Activated naive CD4-positive, alpha-beta T cell treated with anti-CD3 and anti-CD28 coated beads, Interleukin-2, amount 10 ng/mL, durations not matched to agents 7 days and 5 days (primary cell): ENCODE results near the gene SNAPIN.
A peak's percentile ranks its signal among the peaks of the same experiment; 100 is the strongest.

Experiments
- CTCF ChIA-PET: fragments of 350-600 bp; sonication (Branson Sonifier 250); formaldehyde crosslinking; loops from one replicate; lab custom pipeline; 2021; ENCODE audit warnings: antibody characterized with exemption; lab: Charles Lee
- DNase-seq: peaks from one replicate; pipeline ENCODE4 v3.0.0-alpha.2; 2020
- H3K27ac Mint-ChIP-seq: one replicate; pipeline ENCODE4 v1.8.0; 2021; ENCODE audit warnings: mild to moderate bottlenecking, moderate library complexity, mixed read lengths
- H3K27me3 Mint-ChIP-seq: one replicate; pipeline ENCODE4 v1.8.0; 2021; ENCODE audit warnings: mild to moderate bottlenecking, mixed read lengths
- H3K36me3 Mint-ChIP-seq: one replicate; pipeline ENCODE4 v1.8.0; 2021; ENCODE audit warnings: mixed read lengths
- H3K4me1 Mint-ChIP-seq: one replicate; pipeline ENCODE4 v1.8.0; 2021; ENCODE audit warnings: mixed read lengths
- H3K4me3 Mint-ChIP-seq: one replicate; pipeline ENCODE4 v1.8.0; 2021; ENCODE audit warnings: mild to moderate bottlenecking, moderate library complexity, mixed read lengths
- H3K9me3 Mint-ChIP-seq: one replicate; pipeline ENCODE4 v1.8.0; 2021; ENCODE audit warnings: mixed read lengths

Gene SNAPIN

DNA sequence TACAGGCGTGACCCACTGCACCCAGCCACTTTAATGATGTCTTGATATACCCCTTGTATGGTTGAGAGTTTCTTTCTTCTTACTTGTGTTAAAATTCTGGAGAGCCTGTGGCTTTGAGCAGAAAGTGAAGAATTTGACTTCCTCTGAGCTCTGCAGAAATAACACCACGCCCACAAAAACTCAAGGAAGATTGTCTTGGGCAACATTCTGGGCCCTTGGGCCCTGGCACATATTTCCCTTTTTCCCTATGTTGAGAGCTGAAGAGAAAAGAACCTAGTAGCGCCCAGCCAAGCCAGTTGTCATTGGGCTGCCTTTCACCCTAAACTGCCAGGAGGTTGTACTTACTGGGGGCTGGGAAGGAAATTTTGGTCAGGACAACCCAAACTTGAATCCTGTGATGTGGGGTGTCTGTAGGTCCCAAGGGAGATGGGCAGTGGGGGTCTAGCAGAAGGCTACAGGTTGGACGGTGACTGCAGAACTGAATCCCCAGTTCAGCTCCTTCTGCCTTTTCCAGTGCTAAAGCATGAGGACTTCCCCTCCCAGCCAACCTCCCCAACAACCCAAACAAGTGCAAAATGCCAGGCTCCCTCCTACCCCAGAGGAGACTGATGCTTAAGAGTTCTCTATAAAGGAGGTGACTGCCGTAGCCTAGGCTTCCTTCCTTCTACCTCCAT lies 11.7 kb upstream of the SNAPIN start:
- H3K27me3 Mint-ChIP-seq = no peaks in the 10 kb centered on the region
- H3K4me3 Mint-ChIP-seq = no peak overlapping the region
- H3K27ac Mint-ChIP-seq = peak overlapping the region; percentile 62
- peaks cover 59% of the 10 kb centered on the region for H3K36me3 Mint-ChIP-seq
- H3K4me1 Mint-ChIP-seq = peaks cover 71% of the 10 kb centered on the region
- DNase-seq = no peak
- CTCF ChIA-PET = no interaction called here
- H3K9me3 Mint-ChIP-seq = no peaks in the 10 kb centered on the region

DNA sequence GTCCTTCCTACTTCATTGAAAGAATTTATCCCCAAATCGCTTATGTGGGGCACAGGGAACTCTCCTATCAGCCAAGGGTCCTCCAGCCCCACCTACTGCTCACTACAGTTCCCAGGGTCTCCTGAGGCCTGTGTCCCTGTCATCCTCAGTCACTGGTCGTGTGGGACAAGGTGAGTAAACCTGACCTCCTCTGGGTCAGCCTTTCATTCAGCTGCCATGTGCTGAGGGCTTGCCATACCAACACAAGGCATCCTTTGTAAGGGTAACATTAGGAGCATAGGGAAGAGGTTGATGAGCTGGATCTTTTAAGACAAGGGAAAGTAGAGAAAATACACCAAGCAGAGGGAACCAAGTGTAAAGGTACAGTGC lies 11.2 kb upstream of the SNAPIN start:
- H3K4me1 Mint-ChIP-seq = peaks cover 71% of the 10 kb centered on the region
- CTCF ChIA-PET = no interaction called here
- no peak for DNase-seq
- no peaks in the 10 kb centered on the region for H3K9me3 Mint-ChIP-seq
- no peak overlapping the region for H3K4me3 Mint-ChIP-seq
- H3K27ac Mint-ChIP-seq = peak overlapping the region; percentile 62
- peaks cover 55% of the 10 kb centered on the region for H3K36me3 Mint-ChIP-seq
- no peaks in the 10 kb centered on the region for H3K27me3 Mint-ChIP-seq

DNA sequence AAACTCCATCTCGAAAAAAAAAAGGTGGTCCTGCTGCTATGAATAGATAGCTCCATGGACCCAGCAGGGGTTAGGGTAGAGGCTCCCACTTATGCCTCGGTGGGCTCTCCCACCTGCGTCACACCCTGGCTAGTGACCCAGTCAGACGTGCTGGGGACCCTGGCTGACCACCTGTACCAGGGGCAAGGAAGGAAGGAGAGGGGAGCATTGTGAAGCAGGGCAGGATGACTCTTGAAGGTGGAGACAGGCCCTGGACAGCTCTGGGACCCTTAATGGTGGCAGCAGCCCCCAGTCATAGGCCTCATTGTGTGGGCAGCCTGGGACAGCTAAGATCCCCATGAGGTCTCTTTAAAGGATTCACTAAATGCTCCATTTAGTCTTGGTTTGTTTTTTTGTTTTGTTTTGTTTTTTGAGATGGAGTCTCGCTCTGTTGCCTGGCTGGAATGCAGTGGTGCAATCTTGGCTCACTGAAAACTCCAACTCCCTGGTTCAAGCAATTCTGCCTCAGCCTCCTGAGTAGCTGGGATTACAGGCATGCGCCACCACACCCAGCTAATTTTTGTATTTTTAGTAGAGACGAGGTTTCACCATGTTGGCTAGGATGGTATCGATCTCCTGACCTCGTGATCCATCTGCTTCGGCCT lies 10.4 kb upstream of the SNAPIN start:
- no peaks in the 10 kb centered on the region for H3K9me3 Mint-ChIP-seq
- DNase-seq = no peak
- peaks cover 69% of the 10 kb centered on the region for H3K4me1 Mint-ChIP-seq
- H3K36me3 Mint-ChIP-seq = peaks cover 49% of the 10 kb centered on the region
- H3K4me3 Mint-ChIP-seq = no peak overlapping the region
- H3K27ac Mint-ChIP-seq = no peak overlapping the region
- CTCF ChIA-PET = interaction anchor here (1.0 kb wide), 1 partner anchor 153 kb away, joined by 3 read pairs; no protein-coding TSS in a partner anchor
- no peaks in the 10 kb centered on the region for H3K27me3 Mint-ChIP-seq

DNA sequence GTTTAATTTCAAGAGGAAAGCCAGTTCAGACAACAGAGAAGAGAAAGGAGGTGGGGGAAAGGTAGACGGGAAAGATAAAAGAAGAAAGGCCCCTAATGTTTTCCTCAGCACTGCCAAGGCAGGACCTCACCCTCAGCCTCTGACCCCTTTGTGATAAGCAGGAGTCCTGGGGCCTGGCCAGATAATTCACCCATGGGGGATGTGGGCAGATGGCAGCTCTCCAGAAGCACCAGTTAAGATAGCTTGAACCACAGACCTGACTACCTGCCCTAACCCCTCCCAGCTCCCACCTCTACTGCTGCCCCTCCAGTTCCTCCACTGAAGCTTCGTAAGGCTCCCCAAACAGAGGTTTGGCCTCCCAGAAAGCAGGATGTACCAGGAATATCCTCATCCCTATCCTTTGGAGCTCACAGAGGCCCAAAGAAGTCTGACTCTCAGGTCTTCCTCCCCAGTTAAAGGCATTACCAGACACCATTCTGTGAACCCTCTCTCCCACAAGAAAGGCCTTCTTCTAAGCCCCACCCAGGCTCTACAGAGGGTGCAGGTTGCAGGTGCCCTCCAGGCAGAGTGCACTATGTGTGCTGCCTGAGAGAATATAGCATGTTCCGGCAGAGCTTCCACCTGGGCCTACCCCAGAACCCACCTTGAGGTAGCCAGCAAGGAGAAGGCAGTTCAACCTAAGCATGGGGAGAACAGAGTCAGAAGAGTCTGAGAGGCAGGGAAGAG lies 9.2 kb upstream of the SNAPIN start:
- no peaks in the 10 kb centered on the region for H3K9me3 Mint-ChIP-seq
- H3K4me3 Mint-ChIP-seq = peak overlapping the region; percentile 9
- H3K27me3 Mint-ChIP-seq = no peaks in the 10 kb centered on the region
- peaks cover 37% of the 10 kb centered on the region for H3K36me3 Mint-ChIP-seq
- peak; percentile 58 for DNase-seq
- peaks cover 57% of the 10 kb centered on the region for H3K4me1 Mint-ChIP-seq
- CTCF ChIA-PET = interaction anchor here (0.8 to 1.4 kb wide), 3 partner anchors 86 to 154 kb away, joined by 3 to 5 read pairs (median 3); no protein-coding TSS in a partner anchor
- H3K27ac Mint-ChIP-seq = peak overlapping the region; percentile 89

DNA sequence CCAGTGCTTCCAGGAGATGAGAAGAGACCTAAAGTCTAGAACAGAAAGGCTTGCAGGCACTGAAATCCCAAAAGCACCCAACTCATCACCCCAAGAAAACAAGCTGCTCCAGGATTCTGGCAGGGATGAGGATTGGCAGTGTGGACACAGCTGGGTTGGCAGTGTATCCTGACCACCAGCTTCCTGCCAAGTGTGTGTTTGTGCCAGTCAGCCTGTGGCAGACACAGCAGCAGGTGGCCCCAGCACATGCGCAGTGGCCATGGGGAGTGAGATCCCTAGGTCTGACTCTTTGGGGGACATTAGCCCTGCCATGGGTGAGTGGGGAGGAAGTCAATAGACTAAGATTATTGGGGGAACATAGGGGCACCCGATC lies 8.7 kb upstream of the SNAPIN start:
- CTCF ChIA-PET = interaction anchor here (0.8 to 1.4 kb wide), 2 partner anchors 86 to 118 kb away, joined by 3 to 5 read pairs; no protein-coding TSS in a partner anchor
- H3K4me1 Mint-ChIP-seq = peaks cover 52% of the 10 kb centered on the region
- H3K9me3 Mint-ChIP-seq = no peaks in the 10 kb centered on the region
- DNase-seq = no peak
- peaks cover 33% of the 10 kb centered on the region for H3K36me3 Mint-ChIP-seq
- no peaks in the 10 kb centered on the region for H3K27me3 Mint-ChIP-seq
- no peak overlapping the region for H3K4me3 Mint-ChIP-seq
- peak overlapping the region; percentile 89 for H3K27ac Mint-ChIP-seq

DNA sequence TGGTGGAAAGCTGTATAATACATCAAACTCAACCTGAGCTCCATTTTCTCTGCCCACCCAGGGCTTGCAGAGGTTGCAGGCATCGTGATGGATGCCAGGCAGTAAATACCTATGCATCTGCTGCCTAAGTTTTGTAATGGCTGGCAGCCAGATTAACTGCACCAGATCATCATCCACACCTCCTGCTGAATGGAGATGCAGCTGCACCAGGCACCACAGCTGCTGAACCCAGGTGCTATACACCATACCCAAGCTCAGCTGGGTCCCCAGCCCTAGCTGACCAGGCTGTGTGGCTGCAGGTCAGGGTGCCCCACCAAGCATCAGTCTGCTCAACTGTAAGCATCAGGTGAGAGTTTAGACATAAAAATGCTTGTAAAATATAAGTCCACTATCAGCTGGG lies 6.7 kb upstream of the SNAPIN start:
- peaks cover 35% of the 10 kb centered on the region for H3K4me1 Mint-ChIP-seq
- H3K36me3 Mint-ChIP-seq = peaks cover 15% of the 10 kb centered on the region
- H3K4me3 Mint-ChIP-seq = no peak overlapping the region
- H3K27ac Mint-ChIP-seq = no peak overlapping the region
- no peaks in the 10 kb centered on the region for H3K27me3 Mint-ChIP-seq
- no peaks in the 10 kb centered on the region for H3K9me3 Mint-ChIP-seq
- CTCF ChIA-PET = no interaction called here
- DNase-seq = no peak

DNA sequence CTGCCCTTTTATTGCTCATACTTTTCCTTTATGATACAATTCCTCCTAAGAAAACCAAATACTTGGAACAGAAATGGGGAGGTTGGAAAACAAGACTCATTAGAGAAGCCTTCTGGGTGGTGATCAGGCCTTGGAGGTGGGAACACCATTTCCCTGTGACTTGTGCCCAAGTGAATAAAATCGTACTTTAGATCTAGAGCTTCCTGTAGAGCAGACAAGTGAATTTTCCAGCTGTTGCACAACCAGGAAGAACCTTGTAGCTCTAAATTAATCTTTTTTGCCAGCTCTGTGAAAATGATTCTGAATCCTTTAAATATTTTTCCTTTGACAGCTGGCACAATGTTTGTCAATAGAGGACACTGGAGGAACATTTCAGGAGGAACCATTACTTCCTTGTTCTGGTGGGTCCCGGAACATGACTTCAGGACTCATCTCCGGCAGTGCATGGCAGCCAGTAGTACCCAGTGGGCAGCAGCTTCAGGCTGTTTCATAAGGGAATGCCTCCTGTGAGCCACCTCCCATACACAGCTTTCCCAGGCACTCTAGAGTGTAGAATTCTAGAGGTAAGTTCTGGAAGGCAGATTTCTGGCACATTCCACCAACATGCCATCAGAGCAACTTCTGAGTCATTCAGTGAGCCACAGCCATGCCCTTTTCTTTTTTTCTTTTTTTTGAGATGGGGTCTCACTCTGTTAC lies 5.5 kb upstream of the SNAPIN start:
- CTCF ChIA-PET = no interaction called here

DNA sequence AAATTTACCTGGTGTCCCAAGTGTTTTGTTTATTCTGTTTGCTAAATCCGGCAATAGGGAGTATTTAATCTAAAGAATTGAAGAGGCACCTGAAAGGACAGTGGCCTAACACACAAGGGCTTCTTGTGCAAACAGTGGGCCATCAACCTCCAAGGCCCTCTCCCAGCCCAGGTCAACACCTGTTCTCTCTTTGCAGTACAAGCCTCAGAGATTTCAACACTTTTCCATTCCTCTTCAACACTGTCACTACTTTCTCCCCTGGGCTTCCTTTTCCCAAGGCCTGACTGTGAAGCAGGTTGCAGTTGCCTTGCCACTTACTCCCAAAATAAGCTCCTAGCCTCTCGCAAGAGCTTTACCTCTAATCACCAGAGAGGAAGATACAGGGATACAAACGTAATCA lies 3.2 kb upstream of the SNAPIN start:
- no peak overlapping the region for H3K27ac Mint-ChIP-seq
- peaks cover 18% of the 10 kb centered on the region for H3K4me1 Mint-ChIP-seq
- no peaks in the 10 kb centered on the region for H3K27me3 Mint-ChIP-seq
- peaks cover 5% of the 10 kb centered on the region for H3K36me3 Mint-ChIP-seq
- H3K9me3 Mint-ChIP-seq = no peaks in the 10 kb centered on the region
- no peak for DNase-seq
- no peak overlapping the region for H3K4me3 Mint-ChIP-seq
- CTCF ChIA-PET = interaction anchor here (1.0 kb wide), 1 partner anchor 83 kb away, joined by 3 read pairs; no protein-coding TSS in a partner anchor

More for the DNA sequence above, 5.5 kb upstream of the SNAPIN start:
- H3K36me3 Mint-ChIP-seq = peaks cover 6% of the 10 kb centered on the region
- H3K27ac Mint-ChIP-seq = no peak overlapping the region
- peaks cover 28% of the 10 kb centered on the region for H3K4me1 Mint-ChIP-seq
- no peak for DNase-seq
- H3K9me3 Mint-ChIP-seq = no peaks in the 10 kb centered on the region
- no peak overlapping the region for H3K4me3 Mint-ChIP-seq
- H3K27me3 Mint-ChIP-seq = no peaks in the 10 kb centered on the region

DNA sequence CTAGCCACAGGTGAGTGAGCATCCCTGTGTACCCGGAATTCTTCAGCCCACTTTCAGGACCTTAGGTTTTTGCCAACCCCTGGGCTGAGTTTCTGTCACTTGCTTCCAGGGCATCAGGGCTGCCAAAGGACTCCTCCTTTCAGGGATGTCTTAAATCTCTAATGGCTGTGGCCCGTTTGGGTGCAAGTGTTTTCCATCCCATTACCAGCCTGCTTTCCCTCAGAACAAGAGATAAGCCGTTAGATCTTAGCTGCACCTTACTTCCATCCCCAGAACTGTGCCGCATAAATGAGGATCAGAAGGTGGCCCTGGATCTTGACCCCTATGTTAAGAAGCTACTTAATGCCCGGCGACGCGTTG lies 652 bp downstream of the SNAPIN start:
- no peak for DNase-seq
- CTCF ChIA-PET = interaction anchor here (0.9 to 2.2 kb wide), 2 partner anchors 148 to 307 kb away, joined by 3 to 9 read pairs; no protein-coding TSS in a partner anchor
- H3K4me1 Mint-ChIP-seq = peaks cover 21% of the 10 kb centered on the region
- H3K9me3 Mint-ChIP-seq = no peaks in the 10 kb centered on the region
- H3K36me3 Mint-ChIP-seq = peaks cover 32% of the 10 kb centered on the region
- H3K4me3 Mint-ChIP-seq = peak overlapping the region; percentile 97
- no peaks in the 10 kb centered on the region for H3K27me3 Mint-ChIP-seq
- peak overlapping the region; percentile 91 for H3K27ac Mint-ChIP-seq

DNA sequence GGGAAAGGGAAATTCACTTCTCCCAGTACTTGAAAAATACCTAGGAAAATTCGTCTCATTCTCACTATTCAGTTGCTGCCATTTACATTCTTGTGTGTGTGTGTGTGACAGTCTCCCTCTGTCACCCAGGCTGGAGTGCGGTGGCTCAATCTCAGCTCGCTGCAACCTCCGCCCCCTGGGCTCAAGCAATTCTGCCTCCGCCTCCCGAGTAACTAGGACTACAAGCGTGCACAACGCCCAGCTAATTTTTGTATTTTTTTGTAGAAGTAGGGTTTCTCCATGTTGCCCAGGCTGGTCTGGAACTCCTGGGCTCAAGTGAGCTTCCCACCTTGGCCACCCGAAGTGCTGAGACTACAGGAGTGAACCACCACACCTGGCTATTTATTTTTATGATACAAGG lies 1.2 kb downstream of the SNAPIN start:
- DNase-seq = no peak
- Mint-ChIP-seq H3K36me3 (peaks cover 34% of the 10 kb centered on the region), H3K9me3 (no peaks in the 10 kb centered on the region), H3K4me3 (peak overlapping the region; percentile 97), H3K27me3 (no peaks in the 10 kb centered on the region), H3K27ac (peak overlapping the region; percentile 42), H3K4me1 (peaks cover 21% of the 10 kb centered on the region)
- CTCF ChIA-PET = interaction anchor here (0.6 to 2.2 kb wide), 4 partner anchors 16 to 307 kb away, joined by 3 to 9 read pairs (median 3); no protein-coding TSS in a partner anchor

DNA sequence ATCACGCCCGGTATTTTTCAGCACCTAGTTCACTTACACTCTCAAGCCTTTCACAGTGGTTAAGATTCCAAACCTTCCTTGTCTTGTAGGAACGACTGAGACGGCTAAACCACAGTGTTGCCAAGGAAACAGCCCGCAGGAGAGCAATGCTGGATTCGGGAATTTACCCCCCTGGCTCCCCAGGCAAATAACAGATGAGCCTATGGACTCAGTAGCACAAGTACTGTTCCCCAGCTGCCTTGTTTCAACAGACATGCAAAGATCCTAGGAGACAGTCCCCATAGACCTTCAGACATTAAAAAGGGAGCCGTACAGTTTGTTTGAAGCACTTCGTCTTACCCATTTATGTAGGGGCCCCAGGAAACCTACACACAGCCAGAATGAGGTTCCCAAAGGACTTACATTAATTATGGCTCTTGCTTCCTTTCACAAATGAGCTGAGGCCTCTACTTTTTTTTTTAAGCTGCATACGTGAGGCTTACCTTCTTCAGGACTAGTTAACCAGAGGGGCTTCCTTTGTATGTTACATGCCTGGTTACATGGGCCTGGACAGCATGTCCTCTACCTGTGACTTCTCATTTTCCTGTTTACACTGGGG lies 2.7 kb downstream of the SNAPIN start:
- H3K9me3 Mint-ChIP-seq = no peaks in the 10 kb centered on the region
- DNase-seq = no peak
- no peak overlapping the region for H3K27ac Mint-ChIP-seq

DNA sequence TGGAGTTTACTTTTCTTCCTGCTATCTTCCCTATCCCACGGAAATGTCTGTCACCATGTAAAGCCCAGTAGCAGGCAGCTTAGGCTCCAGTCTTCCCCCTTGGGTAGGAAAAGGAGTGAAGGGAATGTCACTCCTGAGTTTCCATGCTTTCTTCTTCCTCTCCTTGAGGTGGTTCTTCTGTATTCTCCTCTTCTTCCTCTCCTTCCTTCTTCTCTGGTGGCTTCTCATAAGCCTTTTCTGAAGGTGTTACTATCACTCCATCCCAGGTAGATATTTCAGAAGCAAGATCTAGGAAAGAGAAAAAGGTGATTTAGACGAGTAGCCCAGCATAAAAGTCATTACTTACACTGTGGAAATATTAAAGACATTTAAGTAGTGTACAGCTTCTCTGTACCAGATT lies 3.8 kb downstream of the SNAPIN start:
- no peak overlapping the region for H3K4me3 Mint-ChIP-seq
- H3K27ac Mint-ChIP-seq = no peak overlapping the region
- H3K36me3 Mint-ChIP-seq = peaks cover 59% of the 10 kb centered on the region
- peaks cover 20% of the 10 kb centered on the region for H3K4me1 Mint-ChIP-seq
- CTCF ChIA-PET = interaction anchor here (1.1 kb wide), 1 partner anchor 324 kb away, joined by 3 read pairs; the partner anchor contains the start of gene RAB13
- no peaks in the 10 kb centered on the region for H3K9me3 Mint-ChIP-seq
- no peak for DNase-seq
- H3K27me3 Mint-ChIP-seq = no peaks in the 10 kb centered on the region

More for the DNA sequence above, 2.7 kb downstream of the SNAPIN start:
- Mint-ChIP-seq H3K36me3 (peaks cover 49% of the 10 kb centered on the region), H3K27me3 (no peaks in the 10 kb centered on the region), H3K4me3 (no peak overlapping the region), H3K4me1 (peaks cover 20% of the 10 kb centered on the region)
- CTCF ChIA-PET = interaction anchor here (1.1 to 1.2 kb wide), 2 partner anchors 128 to 325 kb away, joined by 3 to 4 read pairs; partner anchors contain the start of gene RAB13

DNA sequence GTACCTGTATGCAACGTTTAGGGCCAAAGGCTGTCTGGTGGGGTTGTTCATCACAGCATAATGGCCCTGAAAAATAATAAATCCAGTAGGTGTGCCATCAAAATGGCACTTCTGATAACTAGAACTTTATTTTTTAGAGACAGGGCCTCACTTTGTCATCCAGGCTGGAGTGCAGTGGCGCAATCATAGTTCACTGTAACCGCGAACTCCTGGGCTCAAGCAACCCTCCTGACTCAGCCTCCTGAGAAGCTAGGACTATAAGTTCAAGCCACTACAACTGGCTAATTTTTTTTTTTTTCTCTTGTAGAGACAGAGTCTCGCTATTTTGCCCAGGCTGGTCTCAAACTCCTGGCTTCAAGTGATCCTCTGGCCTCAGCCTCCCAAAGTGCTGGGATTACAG lies 4.7 kb downstream of the SNAPIN start:
- Mint-ChIP-seq H3K36me3 (peaks cover 69% of the 10 kb centered on the region), H3K27ac (no peak overlapping the region), H3K4me3 (no peak overlapping the region), H3K9me3 (no peaks in the 10 kb centered on the region), H3K4me1 (peaks cover 27% of the 10 kb centered on the region), H3K27me3 (no peaks in the 10 kb centered on the region)
- no peak for DNase-seq
- CTCF ChIA-PET = no interaction called here
